Esophagus muscularis mucosa (tissue), 4 donors: ENCODE measurements around the gene CRELD1.

Experiments used
- CTCF ChIP-seq, 3 experiments: fragments of 200-600 bp in 2 of 3; fragments of 450-650 bp in 1 of 3; sonication (generic) in 2 of 3; IDR thresholded peaks; one replicate each; pipeline ENCODE4 v1.5.1; 2017 to 2019; ENCODE audit warnings: antibody characterized with exemption in 3 of 3, mild to moderate bottlenecking in 2 of 3, moderate library complexity in 1 of 3
- EP300 ChIP-seq: sonication (generic); formaldehyde crosslinking; IDR thresholded peaks from one replicate; pipeline ENCODE4 v1.6.1; 2017; ENCODE audit warnings: antibody characterized with exemption
- POLR2A ChIP-seq: fragments of 450-650 bp; IDR thresholded peaks from one replicate; pipeline ENCODE4 v1.6.1; 2017; ENCODE audit warnings: antibody characterized with exemption, moderate library complexity, mild to moderate bottlenecking, low read depth

- TF ChIP-seq EP300 (no peak), CTCF (IDR thresholded peaks at IDR 0.05) (no peak), POLR2A (no peak)
Observed at GRCh38 chr3:9886328-9886727, 47.3 kb upstream of the CRELD1 start.
